HG03442 (cell line): ENCODE data around the gene NLGN1.
"Not testable (repeated sequence)": the region's sequence is repeated elsewhere in the genome, so short reads cannot be mapped to it uniquely, and the experiment has no call there.

Experiments
- ATAC-seq: cut with Tn5 transposase; IDR thresholded peaks from one replicate; pipeline ENCODE4 v1.9.1; 2021; ENCODE audit warnings: mild to moderate bottlenecking, moderate library complexity; ENCODE audit not compliant: unreplicated experiment

The NLGN1 gene

GRCh38 chr3:173397161-173398110, at the start of gene NLGN1:
NLGN1 (plus strand) TSS chr3:173397744.
- no peak for ATAC-seq

- ATAC-seq, result no peak
These were observed 45.7 kb upstream of the NLGN1 start for GRCh38 chr3:173351886-173352285.

GRCh38 chr3:173353137-173353536, 44.4 kb upstream of the NLGN1 start:
- not testable (repeated sequence) for ATAC-seq

- no peak for ATAC-seq
These were observed 43.4 kb upstream of the NLGN1 start for GRCh38 chr3:173354124-173354523.

GRCh38 chr3:173371848-173372487, 25.6 kb upstream of the NLGN1 start:
- ATAC-seq, result no peak

GRCh38 chr3:173380681-173381080, 16.9 kb upstream of the NLGN1 start:
- ATAC-seq, result no peak

GRCh38 chr3:173381936-173382335, 15.6 kb upstream of the NLGN1 start:
- not testable (repeated sequence) for ATAC-seq

- ATAC-seq, result peak; percentile 36
These were observed 2.5 kb upstream of the NLGN1 start for GRCh38 chr3:173395073-173395411.

- ATAC-seq, result peak; percentile 92
These were observed 1.9 kb upstream of the NLGN1 start for GRCh38 chr3:173395412-173396181.

GRCh38 chr3:173396191-173397041, 1.1 kb upstream of the NLGN1 start:
- no peak for ATAC-seq

- ATAC-seq, result no peak
These were observed 551 bp downstream of the NLGN1 start for GRCh38 chr3:173398111-173398479.

GRCh38 chr3:173399044-173399443, 1.5 kb downstream of the NLGN1 start:
- no peak for ATAC-seq

- ATAC-seq, result no peak
These were observed 3.8 kb downstream of the NLGN1 start for GRCh38 chr3:173401369-173401768.

- no peak for ATAC-seq
These were observed 5.1 kb downstream of the NLGN1 start for GRCh38 chr3:173402656-173403055.

GRCh38 chr3:173403376-173403775, 5.8 kb downstream of the NLGN1 start:
- ATAC-seq, result no peak

- ATAC-seq, result no peak
These were observed 6.6 kb downstream of the NLGN1 start for GRCh38 chr3:173404156-173404555.

- no peak for ATAC-seq
These were observed 12.9 kb downstream of the NLGN1 start for GRCh38 chr3:173410436-173410835.

- ATAC-seq, result no peak
These were observed 13.3 kb downstream of the NLGN1 start for GRCh38 chr3:173410849-173411248.

- ATAC-seq, result no peak
These were observed 13.9 kb downstream of the NLGN1 start for GRCh38 chr3:173411375-173411973.

GRCh38 chr3:173416070-173416469, 18.5 kb downstream of the NLGN1 start:
- ATAC-seq, result no peak
